ENCODE results near the gene PARVA.

Gene PARVA

GRCh38 chr11:12503039-12503484 lies 125.7 kb downstream of the PARVA start:
- TF ChIP-seq, protein P1, sequence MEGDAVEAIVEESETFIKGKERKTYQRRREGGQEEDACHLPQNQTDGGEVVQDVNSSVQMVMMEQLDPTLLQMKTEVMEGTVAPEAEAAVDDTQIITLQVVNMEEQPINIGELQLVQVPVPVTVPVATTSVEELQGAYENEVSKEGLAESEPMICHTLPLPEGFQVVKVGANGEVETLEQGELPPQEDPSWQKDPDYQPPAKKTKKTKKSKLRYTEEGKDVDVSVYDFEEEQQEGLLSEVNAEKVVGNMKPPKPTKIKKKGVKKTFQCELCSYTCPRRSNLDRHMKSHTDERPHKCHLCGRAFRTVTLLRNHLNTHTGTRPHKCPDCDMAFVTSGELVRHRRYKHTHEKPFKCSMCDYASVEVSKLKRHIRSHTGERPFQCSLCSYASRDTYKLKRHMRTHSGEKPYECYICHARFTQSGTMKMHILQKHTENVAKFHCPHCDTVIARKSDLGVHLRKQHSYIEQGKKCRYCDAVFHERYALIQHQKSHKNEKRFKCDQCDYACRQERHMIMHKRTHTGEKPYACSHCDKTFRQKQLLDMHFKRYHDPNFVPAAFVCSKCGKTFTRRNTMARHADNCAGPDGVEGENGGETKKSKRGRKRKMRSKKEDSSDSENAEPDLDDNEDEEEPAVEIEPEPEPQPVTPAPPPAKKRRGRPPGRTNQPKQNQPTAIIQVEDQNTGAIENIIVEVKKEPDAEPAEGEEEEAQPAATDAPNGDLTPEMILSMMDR (IDR thresholded peaks at IDR 0.05) = no peak
- no peaks in the 10 kb centered on the region for H3K27me3 ChIP-seq
- H3K36me3 ChIP-seq = no peaks in the 10 kb centered on the region
- H3K9me3 ChIP-seq = no peaks in the 10 kb centered on the region
- H3K27ac ChIP-seq = no peak overlapping the region
- H3K4me1 ChIP-seq (ENCODE audit: control insufficient read depth in 1 of 2, insufficient read depth in 1 of 2, low read depth in 1 of 2, low read length in 1 of 2) = no peaks in the 10 kb centered on the region
- no peak overlapping the region for H3K4me3 ChIP-seq (ENCODE audit: low read depth in 1 of 2, low read length in 1 of 2)

DNA sequence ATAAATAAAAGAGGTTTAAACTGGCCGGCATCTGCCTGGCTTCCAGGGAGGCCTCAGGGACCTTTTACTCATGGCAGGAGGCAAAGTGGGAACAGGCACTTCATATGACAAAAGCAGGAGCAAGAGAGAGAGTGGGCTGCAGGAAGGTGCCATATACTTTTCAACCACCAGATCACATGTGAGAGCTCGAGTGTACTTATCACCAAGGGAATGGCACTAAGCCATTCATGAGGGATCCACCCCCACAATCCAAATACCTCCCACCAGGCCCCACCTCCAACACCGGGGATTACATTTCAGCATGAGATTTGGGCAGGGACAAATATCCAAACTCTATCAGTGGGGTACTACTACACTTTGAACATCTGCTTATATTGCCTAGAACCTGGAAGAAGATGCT lies 126.5 kb downstream of the PARVA start:
- no peaks in the 10 kb centered on the region for H3K4me1 ChIP-seq (ENCODE audit: control insufficient read depth in 1 of 2, insufficient read depth in 1 of 2, low read depth in 1 of 2, low read length in 1 of 2)
- no peaks in the 10 kb centered on the region for H3K27me3 ChIP-seq

DNA sequence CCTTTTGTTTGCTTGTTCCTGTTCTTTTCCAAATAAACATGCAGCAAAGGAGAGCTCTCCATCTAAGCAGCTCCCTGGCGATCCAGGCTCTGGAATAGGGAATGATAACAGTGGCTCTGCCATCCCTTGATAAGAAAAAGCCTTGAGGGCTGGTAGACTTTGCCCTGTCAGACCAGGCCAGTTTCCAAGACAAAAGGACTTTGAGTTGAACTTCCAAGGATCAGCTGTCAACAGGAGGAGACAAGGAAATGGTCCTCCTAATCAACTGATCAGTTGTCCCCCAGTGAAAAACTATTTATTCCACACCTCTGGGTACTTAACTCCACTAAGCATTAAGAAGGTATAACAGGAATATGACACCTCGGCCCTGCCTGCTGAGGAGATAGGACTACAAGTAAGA lies 127.8 kb downstream of the PARVA start:
- H3K27me3 ChIP-seq = no peaks in the 10 kb centered on the region
- H3K27ac ChIP-seq = no peak overlapping the region
- H3K4me3 ChIP-seq (ENCODE audit: low read depth in 1 of 2, low read length in 1 of 2) = no peak overlapping the region
- H3K9me3 ChIP-seq = no peaks in the 10 kb centered on the region
- no peaks in the 10 kb centered on the region for H3K36me3 ChIP-seq
- no peaks in the 10 kb centered on the region for H3K4me1 ChIP-seq (ENCODE audit: control insufficient read depth in 1 of 2, insufficient read depth in 1 of 2, low read depth in 1 of 2, low read length in 1 of 2)
- TF ChIP-seq, protein P1 (IDR thresholded peaks at IDR 0.05) = no peak

More for the DNA sequence above, 126.5 kb downstream of the PARVA start:
- H3K27ac ChIP-seq = no peak overlapping the region
- TF ChIP-seq, protein P1 (IDR thresholded peaks at IDR 0.05) = no peak
- H3K4me3 ChIP-seq (ENCODE audit: low read depth in 1 of 2, low read length in 1 of 2) = no peak overlapping the region
- H3K9me3 ChIP-seq = no peaks in the 10 kb centered on the region
- no peaks in the 10 kb centered on the region for H3K36me3 ChIP-seq

DNA sequence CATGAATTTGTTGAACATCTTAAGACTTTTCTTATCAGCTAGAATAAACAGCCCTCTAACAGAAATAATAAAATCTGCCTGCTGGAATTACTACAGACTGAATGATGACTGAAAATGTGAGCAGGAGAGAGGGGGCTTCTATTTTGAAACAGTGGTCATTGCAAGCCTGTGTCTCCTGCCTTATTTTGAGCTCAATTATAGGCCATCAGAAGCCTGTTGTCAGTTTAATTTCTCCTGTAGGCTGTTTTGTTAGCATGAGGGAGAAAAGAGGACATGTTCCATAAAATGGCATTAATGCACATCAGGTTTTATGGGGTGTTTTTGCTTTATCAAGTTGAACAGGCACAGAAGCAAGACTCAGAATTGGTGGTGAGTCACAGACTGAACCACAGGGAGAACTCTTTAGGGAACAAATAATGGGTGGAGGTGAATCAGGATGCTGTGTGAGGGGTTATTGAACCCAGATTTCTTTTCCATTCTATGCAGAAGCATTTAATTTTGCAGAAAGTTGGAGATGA lies 129.1 kb downstream of the PARVA start:
- Histone ChIP-seq H3K4me3 (ENCODE audit: low read depth in 1 of 2, low read length in 1 of 2) (no peak overlapping the region), H3K27ac (no peak overlapping the region), H3K27me3 (no peaks in the 10 kb centered on the region), H3K4me1 (ENCODE audit: control insufficient read depth in 1 of 2, insufficient read depth in 1 of 2, low read depth in 1 of 2, low read length in 1 of 2) (no peaks in the 10 kb centered on the region), H3K36me3 (no peaks in the 10 kb centered on the region), H3K9me3 (no peaks in the 10 kb centered on the region)
- TF ChIP-seq, protein P1 (IDR thresholded peaks at IDR 0.05) = no peak

DNA sequence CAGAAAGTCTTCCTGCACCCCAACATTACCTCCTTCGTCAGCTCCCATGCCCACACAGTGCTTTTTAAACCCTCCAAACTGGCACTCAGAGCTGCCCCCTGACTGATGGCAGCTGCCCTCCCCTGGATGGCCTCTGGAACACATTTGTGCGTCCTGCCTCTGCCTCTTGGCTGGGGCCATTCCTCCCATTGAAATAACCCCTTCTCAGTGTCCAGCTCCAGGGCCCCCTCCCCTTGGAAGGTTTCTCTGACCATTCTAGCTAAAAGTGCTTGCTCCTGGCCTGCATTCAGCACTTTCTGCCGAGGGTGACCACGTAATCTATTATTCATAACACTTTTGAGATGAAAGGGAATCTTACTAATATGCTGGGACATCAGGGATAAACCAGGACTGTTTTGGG lies 130.0 kb downstream of the PARVA start:
- no peaks in the 10 kb centered on the region for H3K36me3 ChIP-seq
- H3K4me1 ChIP-seq (ENCODE audit: control insufficient read depth in 1 of 2, insufficient read depth in 1 of 2, low read depth in 1 of 2, low read length in 1 of 2) = no peaks in the 10 kb centered on the region
- no peaks in the 10 kb centered on the region for H3K9me3 ChIP-seq
- no peaks in the 10 kb centered on the region for H3K27me3 ChIP-seq
- TF ChIP-seq, protein P1 (IDR thresholded peaks at IDR 0.05) = no peak
- no peak overlapping the region for H3K4me3 ChIP-seq (ENCODE audit: low read depth in 1 of 2, low read length in 1 of 2)
- no peak overlapping the region for H3K27ac ChIP-seq
